ENCODE measurements around the gene ZNF70.

ZNF70 gene

GRCh38 chr22:23714596-23715578, 36.0 kb downstream of the ZNF70 start:
- DNase-seq (ENCODE audit: low read depth): no peak
- no peak overlapping the region for H3K4me3 ChIP-seq (ENCODE audit: control insufficient read depth, low read depth, low read length)
- no peak for TF ChIP-seq CTCF (IDR thresholded peaks at IDR 0.05; ENCODE audit: control insufficient read depth, insufficient read depth, low read depth, low read length, missing control alignments)

- no peak overlapping the region for H3K4me3 ChIP-seq (ENCODE audit: control insufficient read depth, low read depth, low read length)
- no peak for DNase-seq (ENCODE audit: low read depth)
- no peak for TF ChIP-seq CTCF (IDR thresholded peaks at IDR 0.05; ENCODE audit: control insufficient read depth, insufficient read depth, low read depth, low read length, missing control alignments)
These were observed 37.0 kb downstream of the ZNF70 start for GRCh38 chr22:23713696-23714595.

GRCh38 chr22:23712256-23712655, 38.7 kb downstream of the ZNF70 start:
- no peak overlapping the region for H3K4me3 ChIP-seq (ENCODE audit: control insufficient read depth, low read depth, low read length)
- no peak for DNase-seq (ENCODE audit: low read depth)
- no peak for TF ChIP-seq CTCF (IDR thresholded peaks at IDR 0.05; ENCODE audit: control insufficient read depth, insufficient read depth, low read depth, low read length, missing control alignments)

- no peak for TF ChIP-seq CTCF (IDR thresholded peaks at IDR 0.05; ENCODE audit: control insufficient read depth, insufficient read depth, low read depth, low read length, missing control alignments)
- DNase-seq (ENCODE audit: low read depth): no peak
- no peak overlapping the region for H3K4me3 ChIP-seq (ENCODE audit: control insufficient read depth, low read depth, low read length)
These were observed 41.8 kb downstream of the ZNF70 start for GRCh38 chr22:23709107-23709506.

GRCh38 chr22:23708270-23708669, 42.6 kb downstream of the ZNF70 start:
- no peak overlapping the region for H3K4me3 ChIP-seq (ENCODE audit: control insufficient read depth, low read depth, low read length)
- no peak for TF ChIP-seq CTCF (IDR thresholded peaks at IDR 0.05; ENCODE audit: control insufficient read depth, insufficient read depth, low read depth, low read length, missing control alignments)
- no peak for DNase-seq (ENCODE audit: low read depth)

GRCh38 chr22:23705358-23705757, 45.6 kb downstream of the ZNF70 start:
- TF ChIP-seq CTCF (IDR thresholded peaks at IDR 0.05; ENCODE audit: control insufficient read depth, insufficient read depth, low read depth, low read length, missing control alignments): no peak
- no peak for DNase-seq (ENCODE audit: low read depth)
- H3K4me3 ChIP-seq (ENCODE audit: control insufficient read depth, low read depth, low read length): no peak overlapping the region
